HEK293 (cell line): ENCODE data around the gene ADRB1.

Experiments used
- CTCF ChIP-seq: fragments of 450-650 bp; formaldehyde crosslinking; IDR thresholded peaks from 2 replicates; pipeline ENCODE4 v1.5.1; 2016; ENCODE audit warnings: missing biosample characterization, missing genetic modification characterization
- PRDM4 ChIP-seq: fragments of 450-650 bp; formaldehyde crosslinking; IDR thresholded peaks from 2 replicates; pipeline ENCODE4 v1.5.1; 2017; ENCODE audit warnings: missing biosample characterization, missing genetic modification characterization
- ZBTB1 ChIP-seq: fragments of 450-650 bp; formaldehyde crosslinking; IDR thresholded peaks from 2 replicates; pipeline ENCODE4 v1.5.1; 2016; ENCODE audit warnings: missing biosample characterization, missing genetic modification characterization
- ZBTB26 ChIP-seq: fragments of 450-650 bp; formaldehyde crosslinking; optimal IDR thresholded peaks from 2 replicates; pipeline ENCODE3; 2016; ENCODE audit warnings: missing biosample characterization, mild to moderate bottlenecking, missing genetic modification characterization
- ZNF138 ChIP-seq: fragments of 450-650 bp; formaldehyde crosslinking; IDR thresholded peaks from 2 replicates; pipeline ENCODE4 v1.5.1; 2016; ENCODE audit warnings: missing biosample characterization, missing genetic modification characterization, borderline replicate concordance
- ZNF174 ChIP-seq: fragments of 450-650 bp; formaldehyde crosslinking; IDR thresholded peaks from 2 replicates; pipeline ENCODE4 v1.5.0; 2017; ENCODE audit warnings: missing biosample characterization, mild to moderate bottlenecking, missing genetic modification characterization
- ZNF23 ChIP-seq: fragments of 450-650 bp; formaldehyde crosslinking; IDR thresholded peaks from 2 replicates; pipeline ENCODE4 v1.5.1; 2016; ENCODE audit warnings: missing biosample characterization, missing genetic modification characterization, borderline replicate concordance
- ZNF302 ChIP-seq: fragments of 450-650 bp; formaldehyde crosslinking; IDR thresholded peaks from 2 replicates; pipeline ENCODE4 v1.5.1; 2016; ENCODE audit warnings: missing biosample characterization, missing genetic modification characterization, low read depth
- ZNF354C ChIP-seq: fragments of 450-650 bp; formaldehyde crosslinking; IDR thresholded peaks from 2 replicates; pipeline ENCODE4 v1.5.1; 2016; ENCODE audit warnings: missing biosample characterization, missing genetic modification characterization, low read depth, borderline replicate concordance
- ZNF488 ChIP-seq: fragments of 450-650 bp; formaldehyde crosslinking; IDR thresholded peaks from 2 replicates; pipeline ENCODE4 v1.5.1; 2016; ENCODE audit warnings: missing biosample characterization, missing genetic modification characterization
- ZNF549 ChIP-seq: fragments of 450-650 bp; IDR thresholded peaks from 2 replicates; pipeline ENCODE4 v1.5.1; 2018; ENCODE audit warnings: missing biosample characterization, missing genetic modification characterization, mild to moderate bottlenecking, inconsistent platforms, moderate library complexity
- ZNF560 ChIP-seq: fragments of 450-650 bp; formaldehyde crosslinking; IDR thresholded peaks from 2 replicates; pipeline ENCODE4 v1.5.1; 2017; ENCODE audit warnings: missing biosample characterization, missing genetic modification characterization, borderline replicate concordance
- ZNF626 ChIP-seq: fragments of 450-650 bp; sonication (Bioruptor Pico); formaldehyde crosslinking; IDR thresholded peaks from 2 replicates; pipeline ENCODE4 v1.5.1; 2018; ENCODE audit warnings: missing biosample characterization, missing genetic modification characterization, inconsistent platforms
- ZNF843 ChIP-seq: fragments of 450-650 bp; formaldehyde crosslinking; IDR thresholded peaks from 2 replicates; pipeline ENCODE4 v1.5.1; 2016; ENCODE audit warnings: missing biosample characterization, missing genetic modification characterization

- TF ChIP-seq CTCF (tag by site-specific recombination) (no peak), ZNF626 (tag by site-specific recombination) (no peak), ZNF302 (tag by site-specific recombination) (no peak), ZNF549 (tag by site-specific recombination) (no peak), ZNF560 (no peak), ZNF354C (tag by site-specific recombination) (no peak), ZBTB1 (no peak), ZNF174 (no peak), ZNF843 (tag by site-specific recombination) (no peak), PRDM4 (tag by site-specific recombination) (no peak), ZNF488 (tag by site-specific recombination) (no peak), ZNF138 (tag by site-specific recombination) (no peak), ZBTB26 (tag by site-specific recombination) (no peak), ZNF23 (no peak)
Measured at GRCh38 chr10:114060456-114060855, 16.8 kb downstream of the ADRB1 start.
